GM12872 (cell line): ENCODE results near the gene SLC34A3.

Experiments used
- CTCF ChIP-seq: IDR thresholded peaks from 3 replicates; pipeline ENCODE4 v1.5.1; 2011; ENCODE audit warnings: low read depth, mild to moderate bottlenecking, low read length, moderate library complexity; ENCODE audit not compliant: insufficient read depth

SLC34A3 gene

GRCh38 chr9:137191691-137192447 is 38.8 kb upstream of the SLC34A3 start:
- TF ChIP-seq CTCF = no peak

- no peak for TF ChIP-seq CTCF
Measured at GRCh38 chr9:137192448-137192780, 38.3 kb upstream of the SLC34A3 start.

- no peak for TF ChIP-seq CTCF
Measured at GRCh38 chr9:137192859-137193258, 37.8 kb upstream of the SLC34A3 start.

- TF ChIP-seq CTCF = no peak
Measured at GRCh38 chr9:137193771-137194170, 36.9 kb upstream of the SLC34A3 start.

GRCh38 chr9:137194388-137194787 is 36.3 kb upstream of the SLC34A3 start:
- no peak for TF ChIP-seq CTCF

GRCh38 chr9:137194909-137195308 is 35.8 kb upstream of the SLC34A3 start:
- TF ChIP-seq CTCF = no peak

GRCh38 chr9:137195525-137196220 is 35.0 kb upstream of the SLC34A3 start:
- no peak for TF ChIP-seq CTCF
